CD1c-positive myeloid dendritic cell (primary cell): Measurements from ENCODE around the gene ASPSCR1.

ENCODE experiments used
- DNase-seq: peaks from one replicate; pipeline ENCODE4 v3.0.0-alpha.2; 2016; ENCODE audit errors: extremely low spot score

The ASPSCR1 gene

GRCh38 chr17:81999587-81999975 lies 22.2 kb downstream of the ASPSCR1 start:
- no peak for DNase-seq

GRCh38 chr17:81999976-82000802 lies 22.8 kb downstream of the ASPSCR1 start:
- no peak for DNase-seq

DNA sequence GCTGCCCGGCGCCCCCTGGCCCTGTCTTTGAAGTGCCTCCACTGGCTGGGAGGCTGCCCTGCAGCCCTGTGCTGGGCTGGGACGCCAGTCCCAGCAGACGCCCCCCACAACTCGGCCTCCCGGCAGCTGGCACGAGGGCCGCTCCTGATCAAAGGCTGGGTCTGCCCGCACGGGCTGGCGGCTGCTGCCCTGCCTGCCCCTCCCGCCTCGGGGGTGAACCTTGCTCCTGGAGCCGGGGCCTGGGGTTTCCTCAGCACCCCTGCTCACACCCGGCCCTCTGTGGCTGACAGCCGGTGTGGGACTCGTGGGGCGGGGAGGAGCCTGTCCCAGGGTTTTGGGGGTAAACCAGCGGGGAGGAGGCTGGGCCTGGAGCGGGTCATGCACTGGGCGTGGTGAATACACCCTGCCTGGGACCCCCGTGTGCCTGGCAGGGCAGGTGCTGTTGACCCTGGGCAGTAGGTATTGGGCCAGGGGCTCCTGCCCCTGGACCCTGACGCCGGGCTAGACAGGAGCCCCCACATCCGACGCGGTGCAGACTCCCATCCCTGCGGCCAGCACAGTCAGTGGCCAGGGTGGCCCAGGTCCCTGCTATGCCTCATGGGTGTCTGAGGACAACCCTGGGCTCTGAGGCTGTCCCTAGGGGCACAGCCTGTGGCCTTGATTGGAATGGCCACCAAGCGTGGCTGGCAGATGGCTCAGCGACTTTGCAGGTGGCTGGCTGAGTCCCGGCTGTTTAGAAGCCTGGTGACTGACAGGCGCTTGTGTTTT lies 23.6 kb downstream of the ASPSCR1 start:
- DNase-seq, result no peak

- no peak for DNase-seq
Observed at GRCh38 chr17:82001571-82002056, 24.2 kb downstream of the ASPSCR1 start.

GRCh38 chr17:82003411-82004381 lies 26.3 kb downstream of the ASPSCR1 start:
- DNase-seq, result no peak

DNA sequence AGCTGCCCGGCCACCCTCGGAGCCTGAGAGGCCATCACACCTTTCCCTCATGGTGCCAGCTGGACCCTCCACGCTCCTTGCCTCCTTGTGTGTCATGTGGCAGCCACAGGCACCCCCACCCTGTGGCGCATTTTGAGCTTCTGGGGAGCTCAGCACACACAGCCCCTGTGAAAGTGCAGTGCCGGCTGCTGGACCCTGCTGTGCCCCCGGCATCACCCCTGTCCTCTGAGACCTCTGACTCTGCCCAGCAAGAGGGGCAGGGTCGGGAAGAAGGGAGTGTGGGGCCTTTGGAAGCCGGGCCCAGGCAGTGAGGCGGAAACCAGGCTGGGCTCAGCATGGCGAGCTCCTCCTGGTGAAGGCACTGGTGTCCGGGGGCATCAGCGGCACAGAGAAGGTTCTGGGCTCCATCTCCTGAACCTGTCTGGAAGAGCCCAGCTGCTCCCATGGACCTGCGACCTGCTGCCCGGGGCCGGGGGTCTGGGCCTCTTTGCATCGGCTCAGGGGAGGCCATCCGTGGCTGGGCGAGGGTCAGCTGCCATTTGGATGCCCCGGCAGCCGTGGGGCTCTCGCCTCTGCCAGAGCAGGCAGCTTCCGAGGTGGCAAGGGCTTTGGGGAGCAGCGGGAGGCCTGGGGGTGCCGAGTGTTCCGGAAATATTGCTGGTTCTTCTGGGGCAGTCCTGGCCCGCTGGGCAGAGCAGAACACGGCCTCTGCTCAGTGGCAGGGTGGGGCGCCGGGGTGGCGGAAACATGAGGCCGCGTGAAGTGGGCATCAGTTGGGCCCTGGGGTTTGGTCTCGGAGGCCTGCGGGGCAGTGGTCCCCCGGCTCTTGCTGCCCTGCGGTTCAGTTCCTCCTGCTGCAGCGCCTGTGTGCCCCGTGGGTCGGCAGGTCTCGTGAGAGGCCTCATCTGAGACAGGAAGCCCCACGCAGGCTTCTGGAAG lies 27.4 kb downstream of the ASPSCR1 start:
- no peak for DNase-seq

DNA sequence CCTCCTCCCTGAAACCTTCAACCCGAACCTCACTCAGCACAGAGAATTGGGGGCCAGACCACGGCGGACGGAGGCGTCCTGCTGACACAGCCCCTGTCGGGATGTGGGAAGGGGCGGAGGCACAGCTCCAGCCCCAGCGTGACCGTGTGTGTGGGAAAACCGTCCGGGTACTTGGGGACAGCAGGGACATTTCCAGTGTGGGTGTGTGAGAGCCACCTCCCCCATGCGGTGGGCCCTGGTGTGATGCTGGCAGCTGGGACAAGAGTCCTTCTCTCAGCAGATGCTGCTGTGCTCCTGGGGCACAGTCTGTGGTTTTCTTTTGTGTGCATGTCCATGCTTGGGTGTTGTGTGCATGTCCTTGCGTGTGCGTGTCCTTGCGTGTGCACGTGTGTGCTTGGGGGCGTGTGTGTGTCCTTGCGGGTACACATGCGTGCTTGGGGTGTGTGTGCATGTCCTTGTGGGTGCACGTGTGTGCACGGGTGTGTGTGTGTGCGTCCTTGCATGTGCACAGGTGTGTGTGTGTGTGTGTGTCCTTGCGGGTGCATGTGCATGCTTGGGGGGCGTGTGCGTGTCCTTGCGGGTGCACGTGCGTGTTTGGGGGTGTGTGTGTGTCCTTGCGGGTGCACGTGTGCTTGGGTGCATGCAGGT lies 28.4 kb downstream of the ASPSCR1 start:
- no peak for DNase-seq

DNA sequence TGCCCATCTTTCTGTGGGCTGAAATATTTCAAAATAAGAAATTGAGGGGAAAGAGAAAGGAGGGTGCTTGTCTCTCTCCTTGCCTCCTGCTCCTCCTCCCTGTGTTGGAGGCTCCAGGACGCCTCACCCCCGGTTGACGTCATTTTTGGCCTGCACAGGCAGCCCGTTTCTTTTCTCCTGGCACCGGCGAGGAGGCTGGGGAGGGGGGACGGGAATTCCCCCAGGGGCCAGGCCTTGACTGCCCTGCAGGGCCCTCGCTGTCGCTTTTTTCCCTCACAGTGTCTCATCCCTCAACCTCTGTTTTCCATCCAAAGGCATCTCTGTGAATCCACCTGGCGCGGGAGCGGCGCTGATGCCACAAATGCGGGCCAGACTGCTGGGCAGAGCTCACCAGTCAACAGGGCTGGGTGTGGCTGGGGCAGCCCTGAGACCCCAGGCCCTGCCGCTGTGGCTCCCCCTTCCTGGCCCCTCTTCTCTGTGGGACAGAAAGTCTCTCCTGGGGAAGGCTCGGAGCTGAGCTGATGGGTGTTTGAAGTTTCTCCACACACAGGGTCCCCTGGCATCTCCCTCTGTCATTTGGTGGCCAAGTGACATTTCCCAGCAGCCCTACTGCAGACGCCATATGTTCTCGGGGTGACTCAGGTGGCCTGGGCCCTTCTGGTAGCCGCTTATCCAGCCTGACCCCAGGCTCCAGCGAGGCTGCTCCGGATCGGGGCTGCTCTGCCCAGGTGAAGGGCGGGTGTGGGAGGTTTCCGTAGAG lies 29.2 kb downstream of the ASPSCR1 start:
- DNase-seq, result no peak

- DNase-seq, result no peak
Observed at GRCh38 chr17:82007228-82007494, 29.7 kb downstream of the ASPSCR1 start.

DNA sequence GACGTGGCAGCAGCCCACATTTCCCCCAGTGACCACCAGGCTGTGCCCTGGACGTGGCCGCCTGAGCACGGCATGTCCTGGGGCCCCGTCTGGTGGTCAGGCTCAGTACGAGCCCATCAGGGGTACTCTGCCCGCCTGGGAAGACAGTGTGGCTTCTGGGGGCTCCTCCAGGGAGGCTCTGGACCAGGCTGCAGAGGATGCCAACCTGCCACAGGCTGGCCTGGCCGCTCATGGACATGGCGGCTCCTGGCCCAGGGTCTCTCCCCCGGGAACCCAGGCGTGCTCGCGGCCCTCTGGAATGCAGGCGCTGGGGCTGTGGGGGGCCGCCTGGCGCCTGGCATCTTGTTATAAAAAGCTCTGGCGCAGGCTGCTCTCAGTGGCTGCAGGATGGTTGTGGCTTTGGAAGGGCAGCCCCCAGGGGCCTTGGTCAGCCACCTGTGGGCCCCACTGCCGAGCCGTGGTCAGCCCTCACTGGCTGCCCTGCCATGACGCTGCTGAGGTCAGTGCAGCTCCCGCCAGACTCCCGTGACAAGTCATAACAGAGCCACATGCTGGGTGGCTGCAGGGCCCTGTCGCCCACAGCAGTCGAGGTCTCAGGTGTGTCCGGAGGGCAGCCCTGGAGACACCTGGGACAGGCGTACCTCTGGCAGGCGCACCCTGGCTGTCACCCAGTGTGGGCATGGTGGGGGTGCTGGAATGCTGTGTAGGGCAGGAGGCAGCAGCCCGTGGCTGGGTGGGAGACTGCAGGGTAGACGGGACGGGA lies 30.2 kb downstream of the ASPSCR1 start:
- no peak for DNase-seq

GRCh38 chr17:82008258-82008940 lies 31.0 kb downstream of the ASPSCR1 start:
- no peak for DNase-seq

- DNase-seq, result no peak
Observed at GRCh38 chr17:82008941-82009405, 31.5 kb downstream of the ASPSCR1 start.

GRCh38 chr17:82009413-82009812 lies 32.0 kb downstream of the ASPSCR1 start:
- no peak for DNase-seq

DNA sequence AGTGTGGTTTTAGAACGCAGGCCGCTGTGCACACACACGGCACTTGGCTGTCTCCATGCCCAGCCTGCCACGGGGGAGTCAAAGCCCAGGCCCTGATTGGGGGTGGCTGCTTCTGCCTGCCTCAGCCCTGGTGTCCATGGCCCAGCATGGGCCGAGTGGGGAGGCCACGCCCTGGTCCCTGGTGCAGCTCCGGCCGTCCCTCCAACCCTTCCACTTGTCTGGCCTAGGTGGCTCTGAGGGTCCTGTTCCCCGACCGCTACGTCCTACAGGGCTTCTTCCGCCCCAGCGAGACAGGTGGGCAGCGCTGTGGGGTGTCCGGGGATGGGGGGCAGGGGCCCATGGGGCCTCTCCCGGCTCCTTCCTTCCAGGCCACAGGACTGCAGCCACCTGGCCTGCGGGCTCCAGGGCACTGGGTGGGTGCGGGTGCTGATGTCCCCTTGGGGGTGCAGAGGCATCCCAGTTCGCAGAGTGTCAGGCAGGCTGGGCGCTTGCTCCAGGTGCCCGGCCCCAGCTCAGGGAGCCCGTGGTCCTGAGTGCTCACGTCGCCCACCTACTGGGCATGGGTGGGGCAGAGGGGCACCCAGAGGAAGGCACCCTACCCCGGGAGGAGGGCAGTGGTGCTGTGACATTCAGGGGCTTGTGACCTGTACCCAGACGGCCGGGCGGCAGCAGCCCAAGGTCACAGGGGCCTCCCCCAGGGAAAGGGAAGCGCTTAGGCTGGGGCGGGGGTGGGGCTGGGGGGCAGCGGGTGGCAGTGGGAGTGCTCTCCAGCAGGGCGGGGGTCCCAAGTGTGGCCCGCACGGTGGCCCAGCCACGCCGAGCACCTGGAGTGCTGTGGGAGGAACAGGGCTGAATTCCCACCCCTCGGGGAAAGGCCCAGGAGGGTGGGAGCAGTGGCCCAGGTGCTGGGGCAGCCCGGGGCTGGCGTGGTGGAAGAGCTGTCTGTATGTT lies 33.4 kb downstream of the ASPSCR1 start:
- no peak for DNase-seq

DNA sequence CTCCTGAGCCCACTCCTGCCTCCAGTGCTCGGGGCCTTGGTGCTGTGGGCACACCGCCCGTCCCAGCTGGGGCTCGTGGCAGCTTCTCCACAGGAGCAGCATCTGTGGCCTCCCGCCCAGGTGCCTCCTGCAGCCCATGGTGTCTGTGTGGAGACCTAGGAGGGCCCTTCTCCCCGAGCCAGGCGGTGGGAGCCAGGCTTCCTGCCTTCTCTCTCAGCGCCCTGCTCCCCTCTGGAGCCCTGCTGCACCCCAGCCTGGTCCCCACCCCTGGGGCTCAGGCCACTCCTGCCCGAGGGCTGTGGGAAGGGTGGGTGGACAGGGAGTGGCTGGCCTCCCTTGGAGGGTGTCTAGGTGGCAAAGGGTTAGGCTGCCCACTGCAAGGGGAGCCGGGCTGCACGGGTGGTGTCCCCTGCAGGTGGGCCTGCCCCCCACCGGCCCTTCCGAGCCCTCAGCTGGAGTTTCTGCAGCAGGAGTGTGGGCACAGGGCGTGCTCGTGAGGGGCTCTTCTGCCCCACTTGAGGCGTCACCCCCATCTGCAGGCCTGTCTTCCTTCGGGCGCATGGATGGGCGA lies 34.3 kb downstream of the ASPSCR1 start:
- no peak for DNase-seq

DNA sequence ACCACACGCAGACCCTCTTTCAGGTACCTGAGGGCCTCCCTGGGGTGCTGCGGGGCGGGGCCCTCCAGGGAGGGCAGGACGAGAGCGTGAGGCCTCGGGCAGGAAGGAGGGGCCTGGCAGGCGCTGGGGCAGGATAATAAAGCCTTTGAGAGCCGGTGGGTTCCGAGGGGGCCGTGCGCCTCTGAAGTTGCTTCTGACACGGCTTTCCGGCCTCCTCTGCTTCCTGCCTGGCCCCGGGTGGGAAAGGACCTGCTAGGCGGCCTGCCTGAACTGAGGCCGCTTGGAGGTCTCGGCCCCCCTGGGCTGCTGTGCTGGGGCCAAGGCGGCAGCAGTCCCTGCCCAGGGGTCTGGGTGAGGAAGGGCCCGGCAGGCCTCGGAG lies 34.8 kb downstream of the ASPSCR1 start:
- DNase-seq, result no peak
